Keratinocyte (primary cell): Measurements from ENCODE around the gene DSCAM. TPM values are rescaled to one million over a fixed set of nuclear protein-coding genes. Genes with fewer than 3 reads are reported as not detected.

Experiments
- DNase-seq: peaks from one replicate; pipeline ENCODE4 v3.0.0-alpha.2; 2011; ENCODE audit warnings: low read depth, missing footprints, low spot score
- FAIRE-seq: peaks from 2 replicates; lab custom pipeline; 2011; peaks lifted over from hg19 to GRCh38; lab: Jason Lieb, UNC
- H2AFZ ChIP-seq: 2 replicates; pipeline ENCODE4 v1.6.0; 2012; ENCODE audit warnings: low read length, control low read depth, inconsistent platforms; ENCODE audit not compliant: control insufficient read depth
- H3K27ac ChIP-seq: 2 replicates; pipeline ENCODE4 v1.5.1; 2011; ENCODE audit warnings: low read length; ENCODE audit not compliant: control insufficient read depth, insufficient read depth
- H3K27me3 ChIP-seq: 3 replicates; pipeline ENCODE4 v1.6.0; 2011; ENCODE audit warnings: low read length; ENCODE audit not compliant: control insufficient read depth, insufficient read depth; ENCODE audit errors: extremely low read depth
- H3K36me3 ChIP-seq, 2 experiments: 2 replicates in 1 of 2; 3 replicates in 1 of 2; pipeline ENCODE4 v1.5.1; 2011; ENCODE audit warnings: low read length in 2 of 2, mild to moderate bottlenecking in 1 of 2; ENCODE audit not compliant: control insufficient read depth in 2 of 2, insufficient read depth in 2 of 2; ENCODE audit errors: extremely low read depth in 1 of 2
- H3K4me1 ChIP-seq: 3 replicates; pipeline ENCODE4 v1.5.1; 2011; ENCODE audit warnings: low read length; ENCODE audit not compliant: control insufficient read depth, insufficient read depth; ENCODE audit errors: extremely low read depth
- H3K4me2 ChIP-seq: 3 replicates; pipeline ENCODE4 v1.6.0; 2011; ENCODE audit warnings: low read depth, low read length; ENCODE audit not compliant: control insufficient read depth, insufficient read depth; ENCODE audit errors: extremely low read depth
- H3K4me3 ChIP-seq, 3 experiments: fragments of 200-600 bp in 1 of 3; sonication (generic) in 1 of 3; 2 replicates in 2 of 3; 3 replicates in 1 of 3; pipeline ENCODE4 v1.5.1; 2011 to 2016; ENCODE audit warnings: low read length in 3 of 3, mild to moderate bottlenecking in 3 of 3, control low read depth in 2 of 3, inconsistent platforms in 1 of 3, low read depth in 1 of 3, mixed read lengths in 1 of 3, mixed run types in 1 of 3, moderate library complexity in 1 of 3; ENCODE audit not compliant: control insufficient read depth in 2 of 3, insufficient read depth in 2 of 3; ENCODE audit errors: extremely low read depth in 1 of 3
- H3K79me2 ChIP-seq: 2 replicates; pipeline ENCODE4 v1.6.0; 2012; ENCODE audit warnings: low read length; ENCODE audit not compliant: control insufficient read depth, insufficient read depth
- H3K9ac ChIP-seq: 3 replicates; pipeline ENCODE4 v1.6.0; 2011; ENCODE audit warnings: low read length; ENCODE audit not compliant: control insufficient read depth, insufficient read depth; ENCODE audit errors: extremely low read depth
- H3K9me1 ChIP-seq: 3 replicates; pipeline ENCODE4 v1.6.0; 2011; ENCODE audit warnings: low read length; ENCODE audit not compliant: control insufficient read depth, insufficient read depth; ENCODE audit errors: extremely low read depth
- H3K9me3 ChIP-seq: 2 replicates; pipeline ENCODE4 v1.5.1; 2012; ENCODE audit warnings: low read depth, low read length; ENCODE audit not compliant: control insufficient read depth
- H4K20me1 ChIP-seq: 3 replicates; pipeline ENCODE4 v1.6.0; 2011; ENCODE audit warnings: low read length; ENCODE audit not compliant: control insufficient read depth, insufficient read depth; ENCODE audit errors: extremely low read depth
- CTCF ChIP-seq, 3 experiments: IDR thresholded peaks in 1 of 3; conservative IDR thresholded peaks in 1 of 3; optimal IDR thresholded peaks in 1 of 3; 2 replicates in 2 of 3; 3 replicates in 1 of 3; pipeline versions ENCODE3 to v1.5.1; 2011; ENCODE audit warnings: low read length in 3 of 3, mild to moderate bottlenecking in 3 of 3, moderate library complexity in 2 of 3, control low read depth in 1 of 3, inconsistent platforms in 1 of 3; ENCODE audit not compliant: insufficient read depth in 2 of 3; ENCODE audit errors: extremely low read depth in 1 of 3
- EZH2 ChIP-seq: IDR thresholded peaks from one replicate; pipeline ENCODE4 v1.6.1; 2012; ENCODE audit warnings: inconsistent platforms, mild to moderate bottlenecking, low read length, moderate library complexity
- dilution Hi-C: fragments of 300-500 bp; cut with MboI; formaldehyde crosslinking; loops from one replicate; pipeline ENCODE4 v1.7.0; 2020; ENCODE audit warnings: low sequenced_read_pairs; ENCODE audit not compliant: extremely low pct_ligation_motif_present
- polyA plus RNA-seq, 5 experiments: library from polyadenylated mRNA; depleted of rRNA in 3 of 5; stranded (reverse) in 3 of 5; stranded (forward) in 1 of 5; unstranded in 1 of 5; fragments of >200 nt; gene quantifications; 1 replicate in 1 of 5; 2 replicates in 3 of 5; 3 replicates in 1 of 5; pipeline versions ENCODE4 v1.2.1 to v1.2.3, GENCODE V29; 2011 to 2012; ENCODE audit warnings: missing spikeins in 2 of 5, low read depth in 1 of 5, low replicate concordance in 1 of 5

Gene DSCAM
- polyA plus RNA-seq, 1 donor (not counting 4 experiments of a cell fraction or from before 2014, with no cell fraction given): 2.1 TPM

GRCh38 chr21:40299451-40299850 is 547.5 kb downstream of the DSCAM start:
- no peak overlapping the region for H3K4me3 ChIP-seq
- H3K9me1 ChIP-seq: no peaks in the 10 kb centered on the region
- no peaks in the 10 kb centered on the region for H3K27me3 ChIP-seq
- no peaks in the 10 kb centered on the region for H3K4me1 ChIP-seq
- H3K79me2 ChIP-seq: no peaks in the 10 kb centered on the region
- no peak overlapping the region for H3K27ac ChIP-seq
- dilution Hi-C loops: no loop called here
- no peaks in the 10 kb centered on the region for H3K9me3 ChIP-seq
- no peak overlapping the region for H3K9ac ChIP-seq
- H3K4me2 ChIP-seq: no peak overlapping the region
- H4K20me1 ChIP-seq: no peaks in the 10 kb centered on the region
- H3K36me3 ChIP-seq: no peaks in the 10 kb centered on the region
- no peak for TF ChIP-seq CTCF (optimal IDR thresholded peaks at IDR 0.05 in 1 of 3, IDR thresholded peaks at IDR 0.05 in 1 of 3, conservative IDR thresholded peaks at IDR 0.05 in 1 of 3; ENCODE audit: extremely low read depth in 1 of 3, insufficient read depth in 2 of 3, low read length in 3 of 3)
- no peak for TF ChIP-seq EZH2
- H2AFZ ChIP-seq: no peak overlapping the region
- FAIRE-seq (no peak), DNase-seq (no peak)

GRCh38 chr21:40294345-40294744 is 552.6 kb downstream of the DSCAM start:
- Histone ChIP-seq H3K27me3 (no peaks in the 10 kb centered on the region), H3K27ac (no peak overlapping the region), H2AFZ (no peak overlapping the region), H3K9me3 (no peaks in the 10 kb centered on the region), H3K4me1 (no peaks in the 10 kb centered on the region), H3K9ac (no peak overlapping the region), H3K4me3 (no peak overlapping the region), H3K9me1 (no peaks in the 10 kb centered on the region), H3K79me2 (no peaks in the 10 kb centered on the region), H3K4me2 (no peak overlapping the region), H4K20me1 (no peaks in the 10 kb centered on the region), H3K36me3 (no peaks in the 10 kb centered on the region)
- DNase-seq (no peak), FAIRE-seq (no peak)
- no peak for TF ChIP-seq CTCF (optimal IDR thresholded peaks at IDR 0.05 in 1 of 3, IDR thresholded peaks at IDR 0.05 in 1 of 3, conservative IDR thresholded peaks at IDR 0.05 in 1 of 3; ENCODE audit: extremely low read depth in 1 of 3, insufficient read depth in 2 of 3, low read length in 3 of 3)
- TF ChIP-seq EZH2: no peak
- dilution Hi-C loops: no loop called here
